22Rv1 (cell line): ENCODE measurements around the gene EIF4E1B.

ENCODE experiments used
- ZFX ChIP-seq: fragments of 450-650 bp; IDR thresholded peaks from 2 replicates; pipeline ENCODE4 v1.6.1; 2017; ENCODE audit warnings: antibody characterized with exemption, borderline replicate concordance
- TF ChIP-seq, protein P1 (sequence below): fragments of 450-650 bp; IDR thresholded peaks from 2 replicates; pipeline ENCODE4 v1.5.1; 2017; ENCODE audit warnings: mild to moderate bottlenecking

DNA sequence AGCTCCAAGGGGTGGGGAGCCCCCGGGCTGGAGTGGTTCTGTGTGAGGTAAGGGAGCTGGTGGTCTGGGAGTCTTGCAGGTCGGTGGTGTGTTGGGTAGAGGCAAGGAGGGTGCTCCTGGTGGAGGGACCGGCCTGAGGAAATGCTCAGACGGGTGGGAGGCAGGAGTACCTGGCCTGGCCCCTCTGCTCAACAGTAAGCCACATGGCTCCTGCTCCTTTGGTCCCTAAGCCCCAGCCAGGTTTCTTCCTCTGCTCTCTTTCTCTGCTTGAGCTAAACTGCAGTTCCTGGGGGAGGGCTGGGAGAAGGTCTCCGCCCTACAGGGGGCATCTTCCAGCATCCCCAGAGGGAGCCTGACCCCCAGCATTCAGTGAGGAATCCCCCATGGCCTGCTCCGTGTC is 34.0 kb downstream of the EIF4E1B start:
- TF ChIP-seq, protein P1, sequence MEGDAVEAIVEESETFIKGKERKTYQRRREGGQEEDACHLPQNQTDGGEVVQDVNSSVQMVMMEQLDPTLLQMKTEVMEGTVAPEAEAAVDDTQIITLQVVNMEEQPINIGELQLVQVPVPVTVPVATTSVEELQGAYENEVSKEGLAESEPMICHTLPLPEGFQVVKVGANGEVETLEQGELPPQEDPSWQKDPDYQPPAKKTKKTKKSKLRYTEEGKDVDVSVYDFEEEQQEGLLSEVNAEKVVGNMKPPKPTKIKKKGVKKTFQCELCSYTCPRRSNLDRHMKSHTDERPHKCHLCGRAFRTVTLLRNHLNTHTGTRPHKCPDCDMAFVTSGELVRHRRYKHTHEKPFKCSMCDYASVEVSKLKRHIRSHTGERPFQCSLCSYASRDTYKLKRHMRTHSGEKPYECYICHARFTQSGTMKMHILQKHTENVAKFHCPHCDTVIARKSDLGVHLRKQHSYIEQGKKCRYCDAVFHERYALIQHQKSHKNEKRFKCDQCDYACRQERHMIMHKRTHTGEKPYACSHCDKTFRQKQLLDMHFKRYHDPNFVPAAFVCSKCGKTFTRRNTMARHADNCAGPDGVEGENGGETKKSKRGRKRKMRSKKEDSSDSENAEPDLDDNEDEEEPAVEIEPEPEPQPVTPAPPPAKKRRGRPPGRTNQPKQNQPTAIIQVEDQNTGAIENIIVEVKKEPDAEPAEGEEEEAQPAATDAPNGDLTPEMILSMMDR, result no peak
- TF ChIP-seq ZFX, result no peak
